Keratinocyte (primary cell): ENCODE data around the gene PGPEP1. TPM values are rescaled to one million over a fixed set of nuclear protein-coding genes. Genes with fewer than 3 reads are reported as not detected.

Source experiments
- DNase-seq: peaks from one replicate; pipeline ENCODE4 v3.0.0-alpha.2; 2011; ENCODE audit warnings: low read depth, missing footprints, low spot score
- FAIRE-seq: peaks from 2 replicates; lab custom pipeline; 2011; peaks lifted over from hg19 to GRCh38; lab: Jason Lieb, UNC
- H2AFZ ChIP-seq: 2 replicates; pipeline ENCODE4 v1.6.0; 2012; ENCODE audit warnings: low read length, control low read depth, inconsistent platforms; ENCODE audit not compliant: control insufficient read depth
- H3K27ac ChIP-seq: 2 replicates; pipeline ENCODE4 v1.5.1; 2011; ENCODE audit warnings: low read length; ENCODE audit not compliant: control insufficient read depth, insufficient read depth
- H3K27me3 ChIP-seq: 3 replicates; pipeline ENCODE4 v1.6.0; 2011; ENCODE audit warnings: low read length; ENCODE audit not compliant: control insufficient read depth, insufficient read depth; ENCODE audit errors: extremely low read depth
- H3K36me3 ChIP-seq, 2 experiments: 2 replicates in 1 of 2; 3 replicates in 1 of 2; pipeline ENCODE4 v1.5.1; 2011; ENCODE audit warnings: low read length in 2 of 2, mild to moderate bottlenecking in 1 of 2; ENCODE audit not compliant: control insufficient read depth in 2 of 2, insufficient read depth in 2 of 2; ENCODE audit errors: extremely low read depth in 1 of 2
- H3K4me1 ChIP-seq: 3 replicates; pipeline ENCODE4 v1.5.1; 2011; ENCODE audit warnings: low read length; ENCODE audit not compliant: control insufficient read depth, insufficient read depth; ENCODE audit errors: extremely low read depth
- H3K4me2 ChIP-seq: 3 replicates; pipeline ENCODE4 v1.6.0; 2011; ENCODE audit warnings: low read depth, low read length; ENCODE audit not compliant: control insufficient read depth, insufficient read depth; ENCODE audit errors: extremely low read depth
- H3K4me3 ChIP-seq, 3 experiments: fragments of 200-600 bp in 1 of 3; sonication (generic) in 1 of 3; 2 replicates in 2 of 3; 3 replicates in 1 of 3; pipeline ENCODE4 v1.5.1; 2011 to 2016; ENCODE audit warnings: low read length in 3 of 3, mild to moderate bottlenecking in 3 of 3, control low read depth in 2 of 3, inconsistent platforms in 1 of 3, low read depth in 1 of 3, mixed read lengths in 1 of 3, mixed run types in 1 of 3, moderate library complexity in 1 of 3; ENCODE audit not compliant: control insufficient read depth in 2 of 3, insufficient read depth in 2 of 3; ENCODE audit errors: extremely low read depth in 1 of 3
- H3K79me2 ChIP-seq: 2 replicates; pipeline ENCODE4 v1.6.0; 2012; ENCODE audit warnings: low read length; ENCODE audit not compliant: control insufficient read depth, insufficient read depth
- H3K9ac ChIP-seq: 3 replicates; pipeline ENCODE4 v1.6.0; 2011; ENCODE audit warnings: low read length; ENCODE audit not compliant: control insufficient read depth, insufficient read depth; ENCODE audit errors: extremely low read depth
- H3K9me1 ChIP-seq: 3 replicates; pipeline ENCODE4 v1.6.0; 2011; ENCODE audit warnings: low read length; ENCODE audit not compliant: control insufficient read depth, insufficient read depth; ENCODE audit errors: extremely low read depth
- H3K9me3 ChIP-seq: 2 replicates; pipeline ENCODE4 v1.5.1; 2012; ENCODE audit warnings: low read depth, low read length; ENCODE audit not compliant: control insufficient read depth
- H4K20me1 ChIP-seq: 3 replicates; pipeline ENCODE4 v1.6.0; 2011; ENCODE audit warnings: low read length; ENCODE audit not compliant: control insufficient read depth, insufficient read depth; ENCODE audit errors: extremely low read depth
- EZH2 ChIP-seq: IDR thresholded peaks from one replicate; pipeline ENCODE4 v1.6.1; 2012; ENCODE audit warnings: inconsistent platforms, mild to moderate bottlenecking, low read length, moderate library complexity
- dilution Hi-C: fragments of 300-500 bp; cut with MboI; formaldehyde crosslinking; loops from one replicate; pipeline ENCODE4 v1.7.0; 2020; ENCODE audit warnings: low sequenced_read_pairs; ENCODE audit not compliant: extremely low pct_ligation_motif_present
- polyA plus RNA-seq, 5 experiments: library from polyadenylated mRNA; depleted of rRNA in 3 of 5; stranded (reverse) in 3 of 5; stranded (forward) in 1 of 5; unstranded in 1 of 5; fragments of >200 nt; gene quantifications; 1 replicate in 1 of 5; 2 replicates in 3 of 5; 3 replicates in 1 of 5; pipeline versions ENCODE4 v1.2.1 to v1.2.3, GENCODE V29; 2011 to 2012; ENCODE audit warnings: missing spikeins in 2 of 5, low read depth in 1 of 5, low replicate concordance in 1 of 5
- TF ChIP-seq, protein P1 (sequence below), 3 experiments: IDR thresholded peaks in 1 of 3; conservative IDR thresholded peaks in 1 of 3; optimal IDR thresholded peaks in 1 of 3; 2 replicates in 2 of 3; 3 replicates in 1 of 3; pipeline versions ENCODE3 to v1.5.1; 2011; ENCODE audit warnings: low read length in 3 of 3, mild to moderate bottlenecking in 3 of 3, moderate library complexity in 2 of 3, control low read depth in 1 of 3, inconsistent platforms in 1 of 3; ENCODE audit not compliant: insufficient read depth in 2 of 3; ENCODE audit errors: extremely low read depth in 1 of 3

The PGPEP1 gene
- polyA plus RNA-seq, 1 donor (not counting 4 experiments of a cell fraction or from before 2014, with no cell fraction given): 5.6 TPM

DNA sequence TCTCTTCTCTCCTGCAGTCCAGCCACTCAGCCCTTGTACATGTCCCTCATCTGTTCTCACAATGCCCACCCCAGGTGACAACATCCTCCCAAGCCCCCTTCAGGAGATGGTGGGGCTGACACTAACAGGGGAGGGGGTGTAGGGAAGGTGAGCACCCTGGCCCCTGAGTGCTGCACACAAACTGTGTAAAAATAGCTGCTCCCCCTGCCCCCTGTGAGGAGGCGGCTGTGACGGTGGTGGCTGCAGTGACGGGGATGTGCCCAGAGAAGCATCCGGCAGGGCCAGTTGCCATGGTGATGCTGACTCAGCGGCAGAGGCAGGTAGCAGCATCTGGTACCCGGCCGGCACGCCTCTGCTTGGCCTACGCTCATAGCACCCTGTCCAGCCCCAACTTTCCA, 45.9 kb upstream of the PGPEP1 start:
- Histone ChIP-seq H3K4me2 (no peak overlapping the region), H2AFZ (no peak overlapping the region), H3K9me1 (no peaks in the 10 kb centered on the region), H3K4me3 (no peak overlapping the region), H3K9ac (no peak overlapping the region), H3K79me2 (no peaks in the 10 kb centered on the region), H3K27me3 (no peaks in the 10 kb centered on the region), H4K20me1 (no peaks in the 10 kb centered on the region), H3K27ac (no peak overlapping the region), H3K4me1 (peaks cover 16% of the 10 kb centered on the region), H3K9me3 (no peaks in the 10 kb centered on the region), H3K36me3 (no peaks in the 10 kb centered on the region)
- dilution Hi-C loops: no loop called here
- TF ChIP-seq, protein P1, sequence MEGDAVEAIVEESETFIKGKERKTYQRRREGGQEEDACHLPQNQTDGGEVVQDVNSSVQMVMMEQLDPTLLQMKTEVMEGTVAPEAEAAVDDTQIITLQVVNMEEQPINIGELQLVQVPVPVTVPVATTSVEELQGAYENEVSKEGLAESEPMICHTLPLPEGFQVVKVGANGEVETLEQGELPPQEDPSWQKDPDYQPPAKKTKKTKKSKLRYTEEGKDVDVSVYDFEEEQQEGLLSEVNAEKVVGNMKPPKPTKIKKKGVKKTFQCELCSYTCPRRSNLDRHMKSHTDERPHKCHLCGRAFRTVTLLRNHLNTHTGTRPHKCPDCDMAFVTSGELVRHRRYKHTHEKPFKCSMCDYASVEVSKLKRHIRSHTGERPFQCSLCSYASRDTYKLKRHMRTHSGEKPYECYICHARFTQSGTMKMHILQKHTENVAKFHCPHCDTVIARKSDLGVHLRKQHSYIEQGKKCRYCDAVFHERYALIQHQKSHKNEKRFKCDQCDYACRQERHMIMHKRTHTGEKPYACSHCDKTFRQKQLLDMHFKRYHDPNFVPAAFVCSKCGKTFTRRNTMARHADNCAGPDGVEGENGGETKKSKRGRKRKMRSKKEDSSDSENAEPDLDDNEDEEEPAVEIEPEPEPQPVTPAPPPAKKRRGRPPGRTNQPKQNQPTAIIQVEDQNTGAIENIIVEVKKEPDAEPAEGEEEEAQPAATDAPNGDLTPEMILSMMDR (optimal IDR thresholded peaks at IDR 0.05 in 1 of 3, IDR thresholded peaks at IDR 0.05 in 1 of 3, conservative IDR thresholded peaks at IDR 0.05 in 1 of 3; ENCODE audit: extremely low read depth in 1 of 3, insufficient read depth in 2 of 3, low read length in 3 of 3): no peak
- no peak for TF ChIP-seq EZH2
- no peak for DNase-seq
- no peak for FAIRE-seq

GRCh38 chr19:18295034-18295451, 45.4 kb upstream of the PGPEP1 start:
- Histone ChIP-seq H4K20me1 (no peaks in the 10 kb centered on the region), H2AFZ (no peak overlapping the region), H3K4me2 (no peak overlapping the region), H3K27ac (no peak overlapping the region), H3K79me2 (no peaks in the 10 kb centered on the region), H3K9me1 (no peaks in the 10 kb centered on the region), H3K9ac (no peak overlapping the region), H3K36me3 (no peaks in the 10 kb centered on the region), H3K9me3 (no peaks in the 10 kb centered on the region), H3K4me3 (no peak overlapping the region), H3K4me1 (peaks cover 16% of the 10 kb centered on the region), H3K27me3 (no peaks in the 10 kb centered on the region)
- dilution Hi-C loops: no loop called here
- FAIRE-seq (no peak), DNase-seq (no peak)
- TF ChIP-seq, protein P1 (optimal IDR thresholded peaks at IDR 0.05 in 1 of 3, IDR thresholded peaks at IDR 0.05 in 1 of 3, conservative IDR thresholded peaks at IDR 0.05 in 1 of 3; ENCODE audit: extremely low read depth in 1 of 3, insufficient read depth in 2 of 3, low read length in 3 of 3): no peak
- no peak for TF ChIP-seq EZH2
